BLaER1 (cell line): ENCODE data around the gene KCNQ4.

ENCODE experiments used
- H3K27ac ChIP-seq: shearing (Covaris generic); formaldehyde crosslinking; 2 replicates; pipeline ENCODE4 v1.8.1; 2022
- H3K27me3 ChIP-seq: shearing (Covaris generic); formaldehyde crosslinking; 2 replicates; pipeline ENCODE4 v1.8.1; 2022
- H3K36me3 ChIP-seq: shearing (Covaris generic); formaldehyde crosslinking; 2 replicates; pipeline ENCODE4 v1.8.1; 2022
- H3K4me1 ChIP-seq: shearing (Covaris generic); formaldehyde crosslinking; 2 replicates; pipeline ENCODE4 v1.8.1; 2022
- H3K4me2 ChIP-seq: shearing (Covaris generic); formaldehyde crosslinking; 2 replicates; pipeline ENCODE4 v1.8.1; 2022
- H3K4me3 ChIP-seq: shearing (Covaris generic); formaldehyde crosslinking; 2 replicates; pipeline ENCODE4 v1.8.1; 2022
- H3K9ac ChIP-seq: shearing (Covaris generic); formaldehyde crosslinking; 2 replicates; pipeline ENCODE4 v1.8.1; 2022
- H3K9me3 ChIP-seq: shearing (Covaris generic); formaldehyde crosslinking; 2 replicates; pipeline ENCODE4 v1.8.1; 2022
- H4K20me1 ChIP-seq: shearing (Covaris generic); formaldehyde crosslinking; 2 replicates; pipeline ENCODE4 v1.8.1; 2022
- Cebpa-rat ChIP-seq: shearing (Covaris generic); IDR thresholded peaks from 2 replicates; pipeline ENCODE4 v1.8.1; 2022

Gene KCNQ4

DNA sequence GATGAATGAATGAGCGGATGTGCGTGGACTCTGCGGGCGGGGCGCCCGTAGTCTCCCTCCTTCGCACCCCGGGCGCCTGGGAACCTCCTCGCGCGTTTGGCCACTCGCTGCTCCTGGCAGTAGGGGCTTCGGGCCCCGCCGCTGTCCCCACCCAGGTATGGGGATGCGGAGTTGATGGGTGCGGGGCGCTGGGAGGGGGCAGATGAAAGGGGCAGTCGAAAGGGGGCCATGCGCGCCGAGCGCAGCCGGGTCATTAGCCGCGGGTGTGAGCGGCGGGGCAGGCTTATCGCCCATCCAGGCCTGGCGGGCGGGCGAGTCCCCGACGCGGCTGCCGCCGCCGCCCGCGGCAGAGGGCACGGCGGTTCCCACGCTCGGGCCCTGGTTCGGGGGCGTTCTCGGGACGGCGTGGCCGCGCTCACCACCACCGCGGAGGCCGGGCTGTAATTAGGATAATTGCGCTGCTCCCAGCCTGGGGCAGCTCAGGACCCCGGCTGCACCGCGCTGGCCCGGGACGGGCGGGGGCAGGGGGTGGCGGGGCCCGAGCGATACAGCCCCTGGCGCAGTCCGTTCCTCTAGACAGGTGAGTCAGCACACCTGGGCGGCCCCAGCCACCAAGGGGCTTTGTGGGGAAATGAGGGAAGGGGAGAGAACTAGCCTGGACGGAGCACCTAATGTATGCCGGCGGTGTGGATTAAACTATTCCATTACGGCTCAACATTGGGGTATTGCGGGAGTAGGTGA, 100.6 kb downstream of the KCNQ4 start:
- Histone ChIP-seq H3K9ac (no peak overlapping the region), H3K4me1 (no peaks in the 10 kb centered on the region), H3K36me3 (no peaks in the 10 kb centered on the region), H3K4me3 (no peak overlapping the region), H4K20me1 (no peaks in the 10 kb centered on the region), H3K27me3 (peaks cover 8% of the 10 kb centered on the region), H3K9me3 (peaks cover 15% of the 10 kb centered on the region; the same call in 1 of the 2 replicates), H3K27ac (no peak overlapping the region), H3K4me2 (no peak overlapping the region)
- TF ChIP-seq Cebpa-rat, result no peak

DNA sequence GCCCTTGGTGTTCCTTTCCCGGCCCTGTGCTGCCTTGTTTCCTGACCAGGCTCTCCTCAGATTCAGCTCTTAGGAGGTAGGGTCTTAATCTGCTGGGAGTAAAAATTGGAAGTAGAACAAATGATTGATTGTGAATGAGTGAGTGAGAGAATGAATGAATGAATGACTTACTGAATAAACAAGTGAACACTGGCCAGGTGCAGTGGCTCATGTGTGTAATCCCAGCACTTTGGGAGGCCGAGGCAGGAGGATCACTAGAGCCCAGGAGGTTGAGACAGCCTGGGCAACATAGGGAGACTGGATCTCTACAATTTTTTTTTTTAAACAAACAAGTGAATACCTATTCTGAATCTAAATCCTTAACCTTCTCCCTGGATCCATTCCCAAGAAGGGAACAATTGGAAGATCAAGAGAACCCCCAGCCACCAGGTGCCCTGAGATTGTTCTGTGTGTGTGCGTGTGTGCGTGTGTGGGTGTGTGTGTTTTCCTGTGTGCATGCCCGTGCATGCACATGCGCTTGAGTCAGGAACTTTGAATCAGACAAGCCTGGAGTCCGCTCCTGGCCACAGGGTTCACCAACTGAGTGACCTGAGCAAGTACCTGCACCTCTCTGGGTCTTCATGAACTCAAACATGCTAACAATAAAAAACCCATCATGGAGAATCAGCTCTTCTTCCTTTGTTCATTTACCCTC, 102.9 kb downstream of the KCNQ4 start:
- H3K4me3 ChIP-seq, result no peak overlapping the region
- H3K4me1 ChIP-seq, result no peaks in the 10 kb centered on the region
- H3K9ac ChIP-seq, result no peak overlapping the region
- peaks cover 8% of the 10 kb centered on the region for H3K27me3 ChIP-seq
- H3K4me2 ChIP-seq, result no peak overlapping the region
- H3K9me3 ChIP-seq, result peaks cover 15% of the 10 kb centered on the region; the same call in 1 of the 2 replicates
- H4K20me1 ChIP-seq, result no peaks in the 10 kb centered on the region
- H3K27ac ChIP-seq, result no peak overlapping the region
- H3K36me3 ChIP-seq, result no peaks in the 10 kb centered on the region
- TF ChIP-seq Cebpa-rat, result no peak

DNA sequence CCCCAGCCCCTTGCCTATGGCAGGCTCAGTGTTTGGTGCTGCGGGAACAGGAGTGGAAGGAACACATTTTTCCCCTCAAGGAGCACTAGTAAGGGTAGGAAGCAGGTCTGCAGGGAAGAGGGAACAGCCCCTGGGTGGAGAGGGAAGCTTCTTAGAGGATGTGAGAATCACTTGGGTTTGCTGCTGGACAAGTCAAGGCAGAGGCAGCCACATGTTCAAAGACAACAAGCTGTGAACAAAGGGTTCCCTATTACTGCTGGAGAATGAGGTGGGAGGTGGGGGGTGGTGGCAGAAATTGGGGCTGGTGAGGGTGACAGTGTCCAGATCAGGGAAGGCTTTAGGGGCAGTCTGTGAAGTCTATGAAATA, 103.4 kb downstream of the KCNQ4 start:
- Histone ChIP-seq H3K4me1 (no peaks in the 10 kb centered on the region), H3K27ac (no peak overlapping the region), H3K9me3 (peaks cover 15% of the 10 kb centered on the region; the same call in 1 of the 2 replicates), H3K4me2 (no peak overlapping the region), H3K36me3 (no peaks in the 10 kb centered on the region), H3K27me3 (peaks cover 8% of the 10 kb centered on the region), H3K9ac (no peak overlapping the region), H3K4me3 (no peak overlapping the region), H4K20me1 (no peaks in the 10 kb centered on the region)
- TF ChIP-seq Cebpa-rat, result no peak

DNA sequence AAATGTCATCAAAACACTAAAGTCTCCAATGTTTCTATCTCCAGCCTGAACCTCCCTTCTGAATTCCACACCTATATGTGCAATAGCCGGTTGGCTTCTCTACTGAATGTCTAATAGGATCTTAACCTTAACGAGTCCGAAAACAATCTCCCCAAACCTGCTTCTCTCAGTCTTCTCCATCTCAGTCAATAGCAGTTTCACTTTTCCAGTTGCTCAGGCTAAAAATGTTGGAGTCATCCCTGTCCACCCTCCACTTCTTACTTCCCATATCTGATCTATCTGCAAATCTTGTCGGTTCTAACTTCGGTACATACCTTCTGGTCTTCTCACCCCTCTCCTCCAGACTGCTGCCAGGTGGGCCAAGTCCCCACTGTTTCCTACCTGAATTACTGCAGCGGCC, 104.1 kb downstream of the KCNQ4 start:
- Histone ChIP-seq H4K20me1 (no peaks in the 10 kb centered on the region), H3K27ac (no peak overlapping the region), H3K4me3 (no peak overlapping the region), H3K4me1 (no peaks in the 10 kb centered on the region), H3K9me3 (peaks cover 15% of the 10 kb centered on the region; the same call in 1 of the 2 replicates), H3K4me2 (no peak overlapping the region), H3K27me3 (peaks cover 8% of the 10 kb centered on the region), H3K36me3 (no peaks in the 10 kb centered on the region), H3K9ac (no peak overlapping the region)
- TF ChIP-seq Cebpa-rat, result no peak
